ENCODE data around the gene ZGRF1.
"Not testable (repeated sequence)": the region's sequence is repeated elsewhere in the genome, so short reads cannot be mapped to it uniquely, and the experiment has no call there.

ZGRF1 gene

DNA sequence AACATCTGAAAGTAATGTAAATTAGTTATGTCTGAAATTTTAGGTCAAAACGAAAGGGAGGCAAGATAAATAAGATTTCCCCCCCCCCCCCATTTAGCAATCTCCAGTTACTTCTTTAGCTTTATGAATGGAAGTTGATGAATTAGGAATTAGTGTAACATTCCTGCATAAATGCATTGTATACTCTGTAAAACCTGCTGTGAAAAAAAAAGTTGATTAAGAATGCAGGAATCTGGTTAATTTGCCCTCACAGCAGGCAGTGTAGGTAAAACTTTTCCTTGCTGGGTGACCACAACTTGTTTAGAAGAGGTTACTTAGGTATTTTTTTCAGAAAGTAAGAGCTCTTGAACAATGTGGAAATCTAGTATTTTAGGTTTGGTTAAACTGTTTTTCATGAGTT, 15.5 kb upstream of the ZGRF1 start:
- Histone ChIP-seq H3K9me3 (ENCODE audit: control insufficient read depth, low read length) (no peaks in the 10 kb centered on the region), H3K27me3 (replicated peaks; ENCODE audit: control insufficient read depth, insufficient read depth, low read length, poor library complexity, severe bottlenecking) (no peaks in the 10 kb centered on the region), H3K4me3 (ENCODE audit: insufficient read depth, low read depth, low read length, poor library complexity, severe bottlenecking) (no peak overlapping the region), H3K4me1 (ENCODE audit: control insufficient read depth, insufficient read depth, low read length, poor library complexity, severe bottlenecking) (no peaks in the 10 kb centered on the region), H3K27ac (ENCODE audit: insufficient read depth, low read length, poor library complexity, severe bottlenecking) (no peak overlapping the region), H3K36me3 (ENCODE audit: control insufficient read depth, insufficient read depth, low read length) (peaks cover 71% of the 10 kb centered on the region)
- DNase-seq, result no peak

GRCh38 chr4:112651641-112652040, 14.9 kb upstream of the ZGRF1 start:
- H3K27me3 ChIP-seq (replicated peaks; ENCODE audit: control insufficient read depth, insufficient read depth, low read length, poor library complexity, severe bottlenecking), result no peaks in the 10 kb centered on the region
- DNase-seq, result no peak
- H3K9me3 ChIP-seq (ENCODE audit: control insufficient read depth, low read length), result no peaks in the 10 kb centered on the region
- peaks cover 71% of the 10 kb centered on the region for H3K36me3 ChIP-seq (ENCODE audit: control insufficient read depth, insufficient read depth, low read length)
- H3K27ac ChIP-seq (ENCODE audit: insufficient read depth, low read length, poor library complexity, severe bottlenecking), result no peak overlapping the region
- no peak overlapping the region for H3K4me3 ChIP-seq (ENCODE audit: insufficient read depth, low read depth, low read length, poor library complexity, severe bottlenecking)
- no peaks in the 10 kb centered on the region for H3K4me1 ChIP-seq (ENCODE audit: control insufficient read depth, insufficient read depth, low read length, poor library complexity, severe bottlenecking)

DNA sequence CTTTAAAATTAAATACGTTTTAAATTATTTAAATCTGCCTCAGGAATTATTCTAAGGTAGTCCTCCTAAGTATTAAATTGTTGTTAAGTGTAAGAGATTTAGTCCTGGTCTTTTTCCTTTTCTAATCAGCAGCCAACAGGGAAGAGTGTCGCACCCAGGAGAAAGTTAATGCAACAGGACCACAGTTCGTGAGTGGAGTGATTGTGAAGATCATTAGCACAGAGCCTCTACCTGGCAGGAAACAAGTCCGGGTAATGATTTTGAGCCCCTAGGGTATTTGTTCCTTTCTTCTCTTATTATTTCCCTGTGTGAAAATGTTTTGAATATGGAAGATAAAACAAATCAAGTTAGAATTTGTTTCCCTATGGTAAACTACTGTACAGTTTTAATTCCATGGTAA, 13.6 kb upstream of the ZGRF1 start:
- H3K4me3 ChIP-seq (ENCODE audit: insufficient read depth, low read depth, low read length, poor library complexity, severe bottlenecking), result no peak overlapping the region
- H3K9me3 ChIP-seq (ENCODE audit: control insufficient read depth, low read length), result no peaks in the 10 kb centered on the region
- no peak overlapping the region for H3K27ac ChIP-seq (ENCODE audit: insufficient read depth, low read length, poor library complexity, severe bottlenecking)
- H3K27me3 ChIP-seq (replicated peaks; ENCODE audit: control insufficient read depth, insufficient read depth, low read length, poor library complexity, severe bottlenecking), result no peaks in the 10 kb centered on the region
- H3K4me1 ChIP-seq (ENCODE audit: control insufficient read depth, insufficient read depth, low read length, poor library complexity, severe bottlenecking), result no peaks in the 10 kb centered on the region
- DNase-seq, result no peak
- peaks cover 76% of the 10 kb centered on the region for H3K36me3 ChIP-seq (ENCODE audit: control insufficient read depth, insufficient read depth, low read length)

DNA sequence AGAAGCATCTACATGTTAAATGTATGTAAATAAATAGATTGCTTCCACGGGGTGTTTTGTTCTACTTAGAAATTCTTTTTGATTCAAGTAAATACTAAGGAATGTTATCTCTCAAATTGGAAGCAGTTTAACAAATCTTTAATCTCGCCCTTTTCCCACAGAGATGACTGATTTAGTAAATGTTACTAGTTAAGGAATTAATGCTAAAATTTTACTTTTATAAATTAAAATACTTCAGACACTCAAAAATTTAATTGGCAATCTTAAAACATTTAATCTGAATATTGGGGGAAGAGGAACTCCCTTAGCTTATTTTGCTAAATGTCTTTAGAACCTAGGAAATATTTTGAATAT, 12.3 kb upstream of the ZGRF1 start:
- DNase-seq, result no peak
- H3K9me3 ChIP-seq (ENCODE audit: control insufficient read depth, low read length), result no peaks in the 10 kb centered on the region
- no peak overlapping the region for H3K27ac ChIP-seq (ENCODE audit: insufficient read depth, low read length, poor library complexity, severe bottlenecking)
- no peaks in the 10 kb centered on the region for H3K27me3 ChIP-seq (replicated peaks; ENCODE audit: control insufficient read depth, insufficient read depth, low read length, poor library complexity, severe bottlenecking)
- no peak overlapping the region for H3K4me3 ChIP-seq (ENCODE audit: insufficient read depth, low read depth, low read length, poor library complexity, severe bottlenecking)
- H3K36me3 ChIP-seq (ENCODE audit: control insufficient read depth, insufficient read depth, low read length), result peaks cover 71% of the 10 kb centered on the region
- no peaks in the 10 kb centered on the region for H3K4me1 ChIP-seq (ENCODE audit: control insufficient read depth, insufficient read depth, low read length, poor library complexity, severe bottlenecking)

- H3K9me3 ChIP-seq (ENCODE audit: control insufficient read depth, low read length), result no peaks in the 10 kb centered on the region
- no peak overlapping the region for H3K4me3 ChIP-seq (ENCODE audit: insufficient read depth, low read depth, low read length, poor library complexity, severe bottlenecking)
- H3K27me3 ChIP-seq (replicated peaks; ENCODE audit: control insufficient read depth, insufficient read depth, low read length, poor library complexity, severe bottlenecking), result no peaks in the 10 kb centered on the region
- no peak overlapping the region for H3K27ac ChIP-seq (ENCODE audit: insufficient read depth, low read length, poor library complexity, severe bottlenecking)
- peaks cover 65% of the 10 kb centered on the region for H3K36me3 ChIP-seq (ENCODE audit: control insufficient read depth, insufficient read depth, low read length)
- H3K4me1 ChIP-seq (ENCODE audit: control insufficient read depth, insufficient read depth, low read length, poor library complexity, severe bottlenecking), result no peaks in the 10 kb centered on the region
- no peak for DNase-seq
Observed at GRCh38 chr4:112648263-112649054, 11.8 kb upstream of the ZGRF1 start.

DNA sequence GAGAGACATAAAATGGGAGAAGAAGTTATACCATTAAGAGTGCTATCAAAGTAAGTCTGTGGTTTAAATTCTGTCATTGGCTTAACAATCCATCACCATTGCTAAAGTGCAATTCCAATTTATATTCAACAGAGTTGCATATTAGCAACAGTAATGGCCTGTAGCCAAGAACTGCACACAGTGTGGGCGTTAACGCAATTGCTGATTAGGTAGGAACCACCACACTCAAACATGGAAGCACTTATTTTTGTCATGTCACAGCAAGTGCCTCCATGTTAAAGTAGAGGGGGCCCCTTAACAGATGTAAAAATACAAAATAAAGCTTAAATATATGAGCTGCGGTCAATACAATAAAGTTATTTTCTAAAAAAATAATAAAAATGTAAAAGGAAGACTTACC, 11.1 kb upstream of the ZGRF1 start:
- H3K4me3 ChIP-seq (ENCODE audit: insufficient read depth, low read depth, low read length, poor library complexity, severe bottlenecking), result no peak overlapping the region
- no peaks in the 10 kb centered on the region for H3K4me1 ChIP-seq (ENCODE audit: control insufficient read depth, insufficient read depth, low read length, poor library complexity, severe bottlenecking)
- H3K36me3 ChIP-seq (ENCODE audit: control insufficient read depth, insufficient read depth, low read length), result peaks cover 60% of the 10 kb centered on the region
- no peak for DNase-seq
- no peak overlapping the region for H3K27ac ChIP-seq (ENCODE audit: insufficient read depth, low read length, poor library complexity, severe bottlenecking)
- no peaks in the 10 kb centered on the region for H3K27me3 ChIP-seq (replicated peaks; ENCODE audit: control insufficient read depth, insufficient read depth, low read length, poor library complexity, severe bottlenecking)
- no peaks in the 10 kb centered on the region for H3K9me3 ChIP-seq (ENCODE audit: control insufficient read depth, low read length)

GRCh38 chr4:112646632-112647537, 10.2 kb upstream of the ZGRF1 start:
- H3K27me3 ChIP-seq (replicated peaks; ENCODE audit: control insufficient read depth, insufficient read depth, low read length, poor library complexity, severe bottlenecking), result no peaks in the 10 kb centered on the region
- no peak for DNase-seq
- H3K27ac ChIP-seq (ENCODE audit: insufficient read depth, low read length, poor library complexity, severe bottlenecking), result no peak overlapping the region
- H3K4me3 ChIP-seq (ENCODE audit: insufficient read depth, low read depth, low read length, poor library complexity, severe bottlenecking), result no peak overlapping the region
- no peaks in the 10 kb centered on the region for H3K4me1 ChIP-seq (ENCODE audit: control insufficient read depth, insufficient read depth, low read length, poor library complexity, severe bottlenecking)
- H3K9me3 ChIP-seq (ENCODE audit: control insufficient read depth, low read length), result no peaks in the 10 kb centered on the region
- H3K36me3 ChIP-seq (ENCODE audit: control insufficient read depth, insufficient read depth, low read length), result peaks cover 58% of the 10 kb centered on the region

DNA sequence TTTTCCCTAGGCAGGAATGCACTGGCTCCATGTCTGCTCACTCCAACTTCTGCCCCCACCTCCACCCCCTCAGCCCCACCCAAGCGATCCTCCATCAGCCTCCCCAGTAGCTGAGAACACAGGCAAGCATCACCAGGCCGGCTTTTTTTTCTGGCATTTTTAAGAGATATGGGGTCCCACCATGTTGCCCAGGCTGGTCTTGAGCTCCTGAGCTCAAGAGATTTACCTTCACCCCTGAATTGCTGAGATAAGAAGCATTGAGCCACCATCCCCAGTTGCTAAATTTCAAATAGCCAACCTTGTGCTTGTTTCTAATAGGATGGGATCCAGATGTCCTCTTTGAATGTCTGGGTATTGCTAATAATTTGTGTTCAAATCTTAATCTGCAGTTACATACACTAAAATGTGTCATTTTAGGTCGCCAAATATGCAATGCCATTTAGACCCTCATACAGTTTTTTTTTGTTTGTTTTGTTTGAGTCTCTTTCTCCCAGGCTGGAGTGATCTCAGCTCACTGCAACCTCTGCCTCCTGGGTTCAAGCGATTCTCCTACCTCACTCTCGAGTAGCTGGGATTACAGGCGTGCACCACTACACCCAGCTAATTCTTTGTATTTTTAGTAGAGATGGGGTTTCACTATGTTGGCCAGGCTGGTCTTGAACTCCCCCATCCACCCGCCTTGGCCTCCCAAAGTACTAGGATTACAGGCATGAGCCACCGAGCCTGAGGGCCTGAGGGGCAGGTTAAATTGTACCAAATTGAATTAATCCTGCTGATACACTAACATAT, 9.0 kb upstream of the ZGRF1 start:
- Histone ChIP-seq H3K27ac (ENCODE audit: insufficient read depth, low read length, poor library complexity, severe bottlenecking) (no peak overlapping the region), H3K4me3 (ENCODE audit: insufficient read depth, low read depth, low read length, poor library complexity, severe bottlenecking) (no peak overlapping the region), H3K9me3 (ENCODE audit: control insufficient read depth, low read length) (no peaks in the 10 kb centered on the region), H3K4me1 (ENCODE audit: control insufficient read depth, insufficient read depth, low read length, poor library complexity, severe bottlenecking) (no peaks in the 10 kb centered on the region), H3K36me3 (ENCODE audit: control insufficient read depth, insufficient read depth, low read length) (peaks cover 51% of the 10 kb centered on the region), H3K27me3 (replicated peaks; ENCODE audit: control insufficient read depth, insufficient read depth, low read length, poor library complexity, severe bottlenecking) (no peaks in the 10 kb centered on the region)
- no peak for DNase-seq

- H3K36me3 ChIP-seq (ENCODE audit: control insufficient read depth, insufficient read depth, low read length), result peaks cover 46% of the 10 kb centered on the region
- not testable (repeated sequence) for DNase-seq; H3K27me3 ChIP-seq (replicated peaks; ENCODE audit: control insufficient read depth, insufficient read depth, low read length, poor library complexity, severe bottlenecking); H3K4me3 ChIP-seq (ENCODE audit: insufficient read depth, low read depth, low read length, poor library complexity, severe bottlenecking); H3K4me1 ChIP-seq (ENCODE audit: control insufficient read depth, insufficient read depth, low read length, poor library complexity, severe bottlenecking); H3K27ac ChIP-seq (ENCODE audit: insufficient read depth, low read length, poor library complexity, severe bottlenecking); H3K9me3 ChIP-seq (ENCODE audit: control insufficient read depth, low read length)
Observed at GRCh38 chr4:112644595-112645535, 8.2 kb upstream of the ZGRF1 start.

Measured in effector memory CD4-positive, alpha-beta T cell (primary cell).